Inflammatory macrophage (primary cell): Measurements from ENCODE around the gene PDE6B.
"Not testable (repeated sequence)": the region's sequence is repeated elsewhere in the genome, so short reads cannot be mapped to it uniquely, and the experiment has no call there.

Source experiments
- DNase-seq, 2 donors: peaks; one replicate each; pipeline ENCODE4 v3.0.0-alpha.2; 2020 to 2022

Gene PDE6B

DNA sequence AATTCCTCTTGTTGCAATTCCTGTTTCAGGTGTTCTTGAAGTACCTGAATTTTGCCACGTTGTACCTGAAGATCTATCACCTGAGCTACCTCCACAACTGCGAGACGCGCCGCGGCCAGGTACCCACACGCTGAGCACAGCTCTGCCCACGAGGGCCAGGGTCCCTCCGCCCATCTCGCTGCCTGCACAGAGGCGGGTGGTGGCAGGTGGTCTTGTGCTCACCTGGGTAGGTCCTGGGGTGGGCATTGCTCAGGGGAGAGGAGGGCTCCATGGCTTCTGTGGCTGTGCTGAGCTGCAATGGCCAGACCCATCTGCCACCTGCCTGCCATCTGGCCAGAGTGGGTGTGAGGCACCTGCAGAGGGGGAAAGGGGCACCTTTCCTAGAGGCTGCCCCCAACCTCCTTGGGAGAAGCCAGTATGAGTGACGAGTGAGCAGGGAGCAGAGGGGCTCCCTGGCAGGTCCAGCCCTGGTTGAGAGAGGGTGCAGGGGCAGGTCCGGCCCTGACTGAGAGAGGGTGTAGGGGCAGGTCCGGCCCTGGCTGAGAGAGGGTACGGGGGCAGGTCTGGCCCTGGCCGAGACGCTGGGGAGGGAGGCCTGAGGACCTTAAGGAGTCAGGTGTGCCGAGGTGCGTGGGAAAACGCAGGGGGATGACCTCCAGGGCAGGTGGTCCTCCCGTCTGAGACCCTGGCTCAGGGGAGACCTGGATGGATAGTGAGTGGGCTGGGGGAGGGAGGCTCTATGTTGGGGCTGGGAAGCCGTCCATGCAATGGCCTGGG, 10.7 kb downstream of the PDE6B start:
- DNase-seq: no peak

DNA sequence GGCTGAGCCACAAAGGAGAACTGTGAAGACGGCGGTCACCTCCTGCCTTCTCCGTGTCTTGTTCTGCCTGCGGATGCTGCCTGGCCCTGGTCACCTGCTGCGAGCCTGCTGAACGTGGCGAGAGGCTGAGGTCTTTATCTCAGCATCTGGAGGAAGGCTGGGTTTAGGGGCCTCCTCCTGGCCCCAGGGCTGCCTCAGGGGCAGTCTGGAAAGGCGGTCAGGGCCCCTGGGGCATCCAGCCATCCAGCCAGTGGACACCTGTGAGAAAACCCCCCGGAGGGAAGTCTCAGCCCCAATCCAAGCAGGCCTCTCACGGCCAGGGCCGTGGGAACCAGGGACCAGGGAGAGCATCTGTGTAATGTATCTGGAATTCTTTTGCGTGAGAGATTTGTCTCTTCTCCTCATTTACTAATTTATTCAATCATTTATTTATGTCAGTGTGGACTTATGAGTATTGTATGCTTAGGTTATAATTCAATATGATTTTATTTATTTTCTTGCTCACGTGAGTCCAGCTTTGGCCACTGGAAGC, 11.3 kb downstream of the PDE6B start:
- DNase-seq: no peak

DNA sequence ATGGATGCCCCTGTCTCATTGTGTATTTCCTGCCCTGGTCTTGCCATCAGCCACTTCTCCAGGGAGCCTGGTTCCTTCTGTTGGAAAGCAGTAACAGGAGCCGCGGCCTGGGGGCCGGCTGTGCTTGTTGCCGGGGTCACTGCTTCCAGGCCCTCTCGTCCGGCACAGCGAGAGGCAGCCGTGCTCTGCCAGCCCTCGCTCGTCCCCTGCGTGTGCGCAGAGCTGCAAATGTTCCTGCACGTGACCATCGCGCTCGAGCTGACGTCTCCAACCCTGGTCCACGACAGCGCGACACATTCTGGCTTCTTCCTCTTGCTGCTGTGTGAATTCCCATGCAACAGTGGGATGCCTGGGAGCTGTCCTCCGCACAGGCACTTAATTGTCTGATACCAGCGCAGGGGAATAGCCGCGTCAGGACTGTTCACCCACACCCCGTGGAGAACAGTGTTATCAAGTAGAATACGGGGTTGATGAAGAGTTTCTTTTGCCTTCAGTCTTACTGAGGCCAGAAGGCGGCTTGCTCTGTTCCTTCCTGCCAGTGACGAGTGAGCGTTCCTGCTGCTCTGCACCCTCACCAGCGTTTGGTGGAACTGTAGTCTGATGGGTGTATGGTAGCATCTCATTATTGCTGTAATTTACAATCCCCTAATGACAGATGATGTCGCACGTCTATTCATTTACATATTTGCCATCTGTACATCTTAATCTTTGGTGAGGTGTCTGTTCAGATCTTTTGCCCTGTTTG, 12.3 kb downstream of the PDE6B start:
- no peak for DNase-seq

DNA sequence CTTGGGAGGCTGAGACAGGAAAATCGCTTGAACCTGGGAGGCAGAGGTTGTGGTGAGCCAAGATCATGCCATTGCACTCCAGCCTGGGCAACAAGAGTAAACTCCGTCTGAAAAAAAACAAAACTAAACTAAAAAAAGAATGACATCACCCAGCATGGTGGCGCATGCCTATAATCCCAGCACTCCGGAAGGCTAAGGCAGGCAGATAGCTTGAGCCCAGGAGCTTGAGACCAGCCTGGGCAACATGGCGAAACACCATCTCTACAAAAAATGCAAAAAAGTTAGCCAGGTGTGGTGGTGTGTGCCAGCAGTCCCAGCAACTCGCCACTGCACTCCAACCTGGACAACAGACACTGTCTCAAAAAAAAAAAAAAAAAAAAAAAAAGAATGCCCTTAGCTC, 17.0 kb downstream of the PDE6B start:
- not testable (repeated sequence) for DNase-seq

DNA sequence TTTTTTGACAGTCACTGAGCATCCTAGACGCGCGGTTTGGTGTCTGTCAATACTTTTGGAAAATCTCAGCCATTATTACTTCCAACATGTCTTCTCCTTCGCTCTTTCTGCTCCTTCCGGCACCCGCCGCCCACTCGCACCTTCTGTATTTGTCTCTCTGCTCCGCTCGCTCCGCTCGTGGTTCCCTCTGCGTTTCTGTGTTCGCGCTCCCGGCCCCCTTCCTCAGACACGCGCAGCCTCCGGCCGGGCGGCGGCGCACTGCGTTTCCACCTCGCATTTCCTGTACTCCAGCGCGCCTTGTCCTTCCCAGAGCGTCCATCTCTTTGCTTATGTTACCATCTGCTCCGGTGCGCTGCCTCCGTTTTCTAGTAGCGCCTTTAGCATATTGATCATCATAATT, 21.1 kb downstream of the PDE6B start:
- DNase-seq: no peak

DNA sequence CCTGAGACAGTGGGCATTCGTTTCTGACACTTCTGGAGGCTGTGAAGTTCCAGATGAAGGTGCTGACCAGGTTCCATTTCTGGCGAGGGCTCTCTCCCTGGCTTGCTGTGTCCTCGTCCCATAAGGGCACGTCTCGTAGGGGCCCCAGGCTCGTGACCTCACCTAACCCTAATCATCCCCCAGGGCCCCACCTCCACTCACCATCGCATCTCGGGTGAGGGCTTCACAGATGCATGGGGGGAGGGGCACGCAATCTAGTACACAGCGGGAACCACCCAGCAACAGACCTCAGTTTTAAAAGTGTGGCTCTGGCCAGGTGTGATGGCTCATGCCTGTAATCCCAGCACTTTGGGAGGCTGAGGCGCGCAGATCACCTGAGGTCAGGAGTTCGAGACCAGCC, 22.1 kb downstream of the PDE6B start:
- DNase-seq: no peak

DNA sequence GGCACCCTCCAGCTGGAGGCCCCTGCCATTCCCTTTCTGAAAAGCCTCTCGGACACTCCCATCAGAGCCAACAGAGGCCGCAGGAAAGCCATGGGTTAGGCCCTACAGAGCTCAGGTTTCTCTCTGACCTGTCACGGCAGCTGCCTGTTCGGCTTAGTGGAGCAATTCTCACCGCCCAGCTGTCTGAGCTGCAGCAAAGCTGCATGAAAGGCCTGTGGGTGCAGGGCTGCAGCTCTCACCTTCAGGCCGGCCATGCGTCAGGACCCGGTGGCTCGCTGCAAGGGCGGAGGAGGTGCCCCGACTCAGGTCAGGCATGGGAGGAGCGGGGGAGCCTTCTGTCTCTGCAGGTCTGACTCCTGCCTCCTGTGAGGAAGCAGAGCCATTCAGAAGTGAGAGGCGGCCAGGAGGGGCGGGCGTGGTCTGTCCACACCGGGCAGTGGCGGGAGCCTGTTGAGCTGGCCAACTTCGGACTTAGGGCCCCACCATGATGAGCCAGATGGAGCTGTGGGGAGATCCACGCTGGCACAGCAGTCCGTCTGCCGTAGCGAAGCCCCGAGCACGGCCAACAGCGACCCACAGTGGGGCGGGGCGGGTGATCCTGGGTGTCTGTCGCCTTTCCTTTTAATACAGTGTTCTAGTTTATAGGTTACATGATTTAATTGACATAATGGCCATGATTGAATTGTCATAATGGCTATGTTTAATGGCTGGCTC, 23.4 kb downstream of the PDE6B start:
- no peak for DNase-seq

DNA sequence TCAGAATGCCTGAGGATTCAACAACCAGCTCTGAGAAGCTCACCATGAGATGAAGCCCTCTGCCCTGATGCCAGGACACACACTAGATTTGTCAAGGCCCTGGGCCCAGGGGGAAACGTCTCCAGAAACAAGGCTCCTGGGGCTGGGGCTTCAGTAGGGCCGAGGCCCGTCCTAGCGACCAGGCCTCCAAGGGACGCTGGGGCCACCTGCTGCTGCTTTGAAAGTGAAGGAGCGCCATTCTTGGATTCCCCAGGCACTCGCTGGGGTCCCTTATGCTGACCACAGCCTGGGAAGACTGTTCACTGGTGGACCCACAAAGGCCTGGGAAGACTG, 23.9 kb downstream of the PDE6B start:
- DNase-seq: no peak

DNA sequence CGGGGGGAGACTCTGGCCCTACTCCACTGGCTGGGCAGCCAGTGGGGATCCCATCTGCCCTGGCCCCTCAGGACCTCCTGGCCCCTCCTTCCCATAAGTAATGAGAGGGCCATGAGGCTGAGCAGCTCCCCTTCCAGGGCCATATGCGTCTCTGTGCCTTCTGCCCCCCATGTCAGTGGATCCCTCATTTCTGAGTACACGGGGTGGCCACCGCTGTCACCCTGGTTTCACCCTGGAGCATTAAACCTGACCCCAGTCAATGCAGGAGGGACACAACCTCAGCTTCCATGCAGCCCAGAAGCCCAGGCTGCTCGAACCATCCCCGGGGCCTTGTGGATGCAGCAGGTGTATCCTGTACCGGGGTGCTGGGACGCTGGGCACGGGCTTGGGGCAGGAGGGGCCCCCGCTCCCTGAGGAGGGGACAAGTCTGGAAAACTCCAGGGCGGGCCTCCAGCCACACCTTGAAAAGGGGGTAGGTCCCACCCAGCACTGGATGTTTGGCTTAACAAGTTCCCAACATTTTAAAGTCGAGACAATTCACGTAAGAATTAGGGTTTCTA, 24.5 kb downstream of the PDE6B start:
- no peak for DNase-seq

DNA sequence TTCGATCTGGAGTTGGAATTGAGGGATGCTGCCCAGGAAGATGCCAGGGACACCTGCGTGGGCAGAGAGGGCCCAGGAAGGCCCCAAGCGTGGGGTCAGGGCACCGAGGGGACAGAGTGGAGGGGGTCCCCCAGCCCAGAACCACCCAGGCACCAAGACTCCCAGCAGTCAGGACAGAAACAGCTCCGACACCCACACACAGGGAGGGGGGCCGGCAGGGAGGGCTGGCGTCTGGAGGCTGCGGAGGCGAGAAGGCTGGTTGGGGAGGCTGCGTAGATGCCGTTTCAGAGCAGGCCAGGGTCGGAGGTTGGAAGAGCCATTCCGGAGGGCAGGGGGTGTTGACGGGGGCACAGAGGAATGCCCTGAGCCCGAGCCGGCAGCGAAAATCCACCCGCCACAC, 25.1 kb downstream of the PDE6B start:
- no peak for DNase-seq

DNA sequence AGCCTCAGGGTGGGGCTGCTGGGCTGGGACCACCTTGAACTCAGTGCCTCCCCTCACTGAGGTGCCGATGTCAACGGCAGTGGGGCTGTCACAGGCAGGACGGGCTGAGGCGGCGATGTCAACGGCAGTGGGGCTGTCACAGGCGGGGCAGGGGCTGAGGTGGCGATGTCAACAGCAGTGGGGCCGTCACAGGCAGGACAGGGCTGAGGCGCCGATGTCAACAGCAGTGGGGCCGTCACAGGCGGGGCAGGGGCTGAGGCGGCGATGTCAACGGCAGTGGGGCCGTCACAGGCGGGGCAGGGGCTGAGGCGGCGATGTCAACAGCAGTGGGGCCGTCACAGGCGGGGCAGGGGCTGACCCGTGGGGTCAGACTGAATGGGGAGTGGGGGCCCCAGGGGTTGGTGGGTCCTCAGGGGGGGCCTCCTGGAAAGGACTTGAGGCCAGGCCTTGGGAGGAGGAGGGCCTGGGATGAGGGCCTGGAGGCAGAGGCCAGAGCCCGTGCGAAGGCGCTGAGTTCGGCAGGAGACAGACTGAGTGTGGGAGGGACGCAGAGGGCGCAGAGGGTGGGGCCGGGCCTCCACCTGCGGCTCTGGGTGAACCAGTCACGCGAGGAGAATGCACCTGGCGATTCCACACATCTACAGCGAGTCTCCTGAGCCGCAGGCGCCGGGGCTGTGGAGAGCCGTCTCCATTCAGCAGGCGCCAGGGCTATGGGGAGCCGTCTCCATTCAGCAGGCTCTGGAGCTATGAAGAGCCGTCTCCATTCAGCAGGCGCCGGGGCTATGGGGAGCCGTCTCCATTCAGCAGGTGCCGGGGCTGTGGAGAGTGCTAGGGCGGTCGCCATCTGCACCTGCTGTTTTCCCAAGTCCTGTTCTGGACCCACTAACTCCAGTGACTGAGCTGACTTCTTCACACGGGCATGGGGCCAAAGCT, 25.8 kb downstream of the PDE6B start:
- no peak for DNase-seq

DNA sequence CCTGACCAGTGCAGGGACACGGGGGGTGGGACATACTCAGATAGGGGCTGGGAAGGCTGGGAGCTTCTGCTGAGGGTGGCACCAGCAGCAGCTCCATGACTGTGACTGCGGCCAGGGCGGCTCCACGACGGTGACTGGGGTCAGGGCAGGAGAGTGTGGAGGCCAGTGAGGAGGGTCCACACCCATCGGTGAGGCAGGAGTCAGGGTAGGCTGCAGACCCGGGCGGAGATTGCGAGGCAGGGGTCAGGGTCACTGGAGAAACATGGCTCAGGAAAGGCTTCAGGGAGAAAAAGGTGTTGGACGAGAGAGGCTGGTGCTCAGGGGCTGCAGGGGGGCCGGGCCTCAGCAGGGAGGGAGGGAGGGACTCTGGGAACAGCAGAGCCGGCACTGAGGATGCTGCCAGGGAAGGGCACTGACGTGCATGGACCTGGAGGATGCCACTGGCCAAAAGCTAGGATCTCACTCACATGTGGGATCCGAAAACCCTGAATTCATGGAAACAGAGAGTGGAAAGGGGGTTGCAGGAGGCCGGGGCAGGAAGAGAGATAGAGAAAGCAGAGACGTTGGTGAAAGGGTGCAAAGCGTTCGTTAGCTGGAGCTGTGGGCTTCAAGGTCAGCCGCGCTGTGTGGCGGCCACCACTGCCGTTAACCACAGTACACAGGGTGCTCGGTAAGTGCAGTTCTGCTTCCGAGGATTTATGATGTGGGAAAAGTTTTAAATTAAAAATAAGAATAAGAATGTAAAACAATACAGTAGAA, 26.7 kb downstream of the PDE6B start:
- no peak for DNase-seq

DNA sequence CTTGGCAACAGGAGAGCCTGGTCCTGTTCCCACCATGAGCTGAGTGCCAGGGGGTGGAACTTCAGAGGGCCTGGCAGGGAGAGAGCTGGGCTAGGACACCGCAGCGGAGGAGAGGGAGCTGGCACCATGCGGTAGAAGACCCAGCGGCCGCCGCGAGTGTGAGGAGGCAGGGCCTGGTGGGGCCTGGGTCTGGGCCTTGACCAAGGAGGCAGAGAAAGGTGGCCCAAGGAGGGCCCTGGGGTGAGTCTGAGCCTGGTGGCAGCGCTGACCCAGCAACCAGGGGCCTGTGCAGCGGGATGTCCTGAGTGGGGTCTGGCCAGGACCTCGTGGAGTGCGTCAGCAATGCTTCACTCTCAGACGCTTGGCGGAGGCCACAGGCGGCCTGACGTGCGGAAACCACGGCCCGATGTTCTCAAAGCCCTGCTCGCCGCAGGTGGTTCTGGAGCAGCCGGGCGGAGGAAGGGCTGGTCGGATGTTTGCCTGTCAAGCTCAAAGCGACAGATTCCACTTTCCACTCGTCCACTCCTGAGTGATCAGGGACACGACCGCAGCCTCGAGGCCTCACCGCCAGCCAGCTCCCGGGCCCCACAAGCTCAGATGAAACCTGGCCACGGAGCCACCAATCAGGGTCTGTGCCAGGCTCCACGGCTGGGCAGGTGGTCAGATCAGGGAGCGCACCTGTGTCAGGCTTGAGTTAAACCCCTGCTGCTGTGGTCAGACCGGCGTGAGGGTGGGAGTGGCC, 27.9 kb downstream of the PDE6B start:
- no peak for DNase-seq

DNA sequence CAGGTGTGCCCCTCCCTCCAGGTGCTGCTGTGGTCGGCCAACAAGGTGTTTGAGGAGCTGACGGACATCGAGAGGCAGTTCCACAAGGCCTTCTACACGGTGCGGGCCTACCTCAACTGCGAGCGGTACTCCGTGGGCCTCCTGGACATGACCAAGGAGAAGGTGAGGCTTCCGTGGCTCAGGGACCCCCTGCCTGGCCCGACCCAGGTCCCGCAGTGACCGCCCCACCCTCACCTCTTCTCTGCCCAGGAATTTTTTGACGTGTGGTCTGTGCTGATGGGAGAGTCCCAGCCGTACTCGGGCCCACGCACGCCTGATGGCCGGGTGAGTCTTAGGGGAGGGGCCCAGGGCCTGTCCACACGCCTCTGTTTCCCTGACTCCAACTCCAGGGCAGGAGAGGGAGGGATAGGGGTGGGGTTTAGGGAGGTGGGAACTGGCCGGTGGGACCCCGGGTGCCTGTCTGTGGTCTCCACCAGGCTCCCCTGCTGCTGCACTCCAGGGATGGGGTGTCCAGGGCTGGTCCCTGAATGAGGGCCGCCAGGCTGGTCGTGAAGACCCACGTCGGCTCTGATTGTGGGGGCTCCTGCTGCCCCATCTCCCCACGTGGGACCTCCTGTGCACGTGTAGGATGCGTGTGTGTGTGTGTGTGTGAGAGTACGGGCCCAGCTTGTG, 28.6 kb downstream of the PDE6B start:
- no peak for DNase-seq

DNA sequence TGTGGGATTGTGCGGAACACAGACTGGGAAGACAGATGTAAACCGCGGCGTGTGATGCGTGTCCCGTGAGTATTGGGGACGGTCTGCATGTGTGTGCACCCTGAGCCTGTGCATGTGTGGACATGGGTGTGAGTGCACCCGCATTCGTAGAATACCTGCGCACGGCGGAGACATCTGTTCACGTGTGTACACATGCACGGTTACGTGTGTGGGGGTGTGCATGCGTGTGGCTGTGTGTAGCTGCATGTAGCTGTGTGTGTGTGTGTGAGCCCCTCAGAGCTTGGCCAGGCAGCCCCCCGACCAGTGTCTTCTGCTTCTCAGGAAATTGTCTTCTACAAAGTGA, 29.1 kb downstream of the PDE6B start:
- no peak for DNase-seq

DNA sequence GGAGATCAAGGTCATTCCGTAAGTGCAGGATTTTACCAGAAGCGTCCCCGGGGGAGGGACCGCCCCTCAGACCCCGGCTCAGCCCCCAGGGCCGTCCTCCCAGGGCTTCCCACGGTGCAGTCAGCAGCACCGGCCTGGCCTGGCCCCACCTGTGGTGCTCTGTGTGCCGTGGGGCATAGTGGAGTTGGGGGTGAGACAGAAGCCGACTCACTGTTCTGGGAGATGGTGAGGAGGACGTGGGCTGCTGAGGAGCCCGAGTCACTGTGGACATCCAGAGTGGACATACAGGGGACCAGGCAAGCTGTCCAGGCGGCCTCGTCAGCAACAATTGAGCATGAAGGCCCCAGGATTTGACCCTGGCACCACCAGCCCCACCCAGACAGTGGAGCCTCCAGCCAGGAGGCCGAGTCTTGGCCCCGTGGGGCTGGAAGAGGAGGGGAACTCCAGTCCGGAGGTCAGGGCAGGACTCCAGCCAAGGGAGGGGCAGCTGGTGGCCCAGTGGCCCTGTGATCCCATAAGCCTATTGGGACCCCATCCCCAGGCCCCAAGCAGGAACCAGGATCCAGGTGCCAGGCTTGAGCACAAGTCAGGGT, 29.6 kb downstream of the PDE6B start:
- DNase-seq: no peak

DNA sequence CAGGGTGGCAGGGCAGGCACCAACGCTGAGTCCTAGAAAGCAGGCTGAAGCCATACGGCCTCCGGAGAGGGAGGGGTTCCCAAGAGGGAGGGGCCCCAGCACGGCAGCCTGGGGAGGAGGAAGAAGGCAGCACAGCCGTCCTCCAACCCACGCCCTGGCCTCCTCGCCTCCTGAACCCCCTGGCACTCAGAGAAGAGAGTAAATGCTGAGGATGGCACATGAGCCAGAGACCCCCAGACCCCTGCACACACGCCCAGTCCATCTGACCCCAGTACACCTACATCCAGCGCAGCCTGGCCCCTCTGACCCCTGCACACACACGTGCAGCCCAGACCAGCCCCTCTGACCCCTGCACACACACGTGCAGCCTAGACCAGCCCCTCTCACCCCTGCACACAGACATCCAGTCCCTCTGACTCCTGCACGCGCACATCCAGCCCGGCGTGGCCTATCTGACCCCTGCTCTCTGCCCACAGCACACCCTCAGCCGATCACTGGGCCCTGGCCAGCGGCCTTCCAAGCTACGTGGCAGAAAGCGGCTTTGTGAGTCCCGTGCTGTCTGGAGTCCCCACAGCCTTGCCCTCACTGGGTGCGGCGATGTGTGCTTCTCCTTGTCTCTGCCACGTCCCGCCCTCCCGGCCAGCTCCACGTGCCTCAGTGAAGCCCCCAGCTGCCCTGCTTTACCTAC, 30.2 kb downstream of the PDE6B start:
- no peak for DNase-seq

DNA sequence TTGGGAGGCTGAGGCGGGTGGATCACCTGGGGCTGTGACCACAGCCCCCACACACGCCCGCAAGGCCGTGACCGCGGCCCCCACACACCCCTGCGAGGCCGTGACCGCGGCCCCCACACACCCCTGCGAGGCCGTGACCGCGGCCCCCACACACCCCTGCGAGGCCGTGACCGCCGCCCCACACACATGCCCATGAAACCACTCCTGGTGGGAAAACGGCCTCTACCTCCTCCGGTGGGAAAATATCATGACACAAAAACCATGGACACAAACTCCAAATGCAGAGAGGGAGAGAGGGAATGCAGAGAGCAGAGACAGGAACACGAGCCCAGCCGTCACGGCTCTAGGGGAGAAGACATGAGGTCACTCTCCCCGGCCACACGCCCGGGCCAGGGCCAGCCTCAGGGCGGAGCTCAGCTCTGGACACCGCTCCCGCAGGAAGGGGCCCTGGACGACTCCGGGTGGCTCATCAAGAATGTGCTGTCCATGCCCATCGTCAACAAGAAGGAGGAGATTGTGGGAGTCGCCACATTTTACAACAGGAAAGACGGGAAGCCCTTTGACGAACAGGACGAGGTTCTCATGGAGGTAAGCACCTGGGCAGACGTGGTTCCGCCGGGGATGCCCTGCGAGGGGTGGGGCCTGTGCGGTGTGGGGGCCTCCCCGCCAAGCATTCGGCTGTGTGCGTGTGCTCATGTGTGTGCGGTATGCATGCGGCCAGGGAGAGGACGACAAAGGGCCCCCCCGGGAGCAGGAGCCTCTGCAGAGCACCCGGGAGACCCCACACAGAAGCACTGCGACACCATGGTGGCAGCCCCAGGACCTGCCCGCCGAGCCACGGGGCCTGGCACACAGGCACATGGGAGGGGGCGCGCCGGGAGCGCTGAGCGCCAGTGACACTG, 31.3 kb downstream of the PDE6B start:
- DNase-seq: no peak
